ENCODE data around the gene ZSCAN25.
"Not testable (repeated sequence)": the region's sequence is repeated elsewhere in the genome, so short reads cannot be mapped to it uniquely, and the experiment has no call there.

ZSCAN25 gene

DNA sequence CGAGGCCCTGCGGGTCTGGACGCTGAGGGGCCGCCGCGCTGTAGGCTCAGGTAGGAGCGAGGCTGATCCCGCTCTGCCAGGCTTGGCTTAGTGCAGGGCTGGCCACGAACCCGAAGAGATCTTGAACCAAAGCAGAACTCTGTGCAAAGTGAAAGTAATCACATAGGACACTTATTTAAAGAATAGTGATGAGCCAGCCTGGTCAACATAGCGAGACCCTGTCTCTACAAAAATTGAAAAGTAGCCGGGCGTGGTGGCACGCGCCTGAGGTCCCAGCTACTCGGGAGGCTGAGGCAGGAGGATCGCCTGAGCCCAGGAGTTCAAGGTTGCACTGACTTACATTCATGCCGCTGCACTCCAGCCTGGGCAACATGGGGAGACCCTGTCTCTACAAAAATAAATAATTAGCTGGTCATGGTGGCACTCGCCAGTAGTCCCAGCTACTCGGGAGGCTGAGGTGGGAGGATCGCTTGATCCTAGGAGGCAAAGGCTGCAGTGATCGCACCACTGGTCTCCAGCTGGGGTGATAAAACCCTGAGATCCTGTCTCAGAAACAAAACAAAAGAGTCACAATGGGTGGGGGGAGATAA is 541 bp downstream of the ZSCAN25 start:
- DNase-seq (ENCODE audit: low read depth), result no peak

DNA sequence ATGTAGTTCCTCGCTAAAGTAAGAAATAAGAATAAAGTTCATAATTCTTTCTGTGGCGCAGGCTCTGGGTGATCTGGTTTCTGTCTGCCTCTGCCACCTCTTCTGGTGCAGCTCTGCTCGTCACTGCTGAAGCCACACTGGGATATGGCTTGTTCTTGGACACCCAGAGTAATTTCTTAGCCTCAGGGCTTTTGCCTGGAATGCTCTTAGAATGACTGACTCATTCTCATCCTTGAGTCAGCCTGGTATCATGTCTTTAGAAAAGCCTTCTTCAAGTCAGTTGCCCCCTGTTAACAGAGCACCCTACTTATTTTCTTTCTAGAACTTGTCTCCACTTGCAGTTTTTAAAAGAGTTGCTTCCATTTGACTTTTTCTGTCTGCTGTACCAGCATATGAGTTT is 2.0 kb downstream of the ZSCAN25 start:
- peak; percentile 98 for DNase-seq (ENCODE audit: low read depth)

DNA sequence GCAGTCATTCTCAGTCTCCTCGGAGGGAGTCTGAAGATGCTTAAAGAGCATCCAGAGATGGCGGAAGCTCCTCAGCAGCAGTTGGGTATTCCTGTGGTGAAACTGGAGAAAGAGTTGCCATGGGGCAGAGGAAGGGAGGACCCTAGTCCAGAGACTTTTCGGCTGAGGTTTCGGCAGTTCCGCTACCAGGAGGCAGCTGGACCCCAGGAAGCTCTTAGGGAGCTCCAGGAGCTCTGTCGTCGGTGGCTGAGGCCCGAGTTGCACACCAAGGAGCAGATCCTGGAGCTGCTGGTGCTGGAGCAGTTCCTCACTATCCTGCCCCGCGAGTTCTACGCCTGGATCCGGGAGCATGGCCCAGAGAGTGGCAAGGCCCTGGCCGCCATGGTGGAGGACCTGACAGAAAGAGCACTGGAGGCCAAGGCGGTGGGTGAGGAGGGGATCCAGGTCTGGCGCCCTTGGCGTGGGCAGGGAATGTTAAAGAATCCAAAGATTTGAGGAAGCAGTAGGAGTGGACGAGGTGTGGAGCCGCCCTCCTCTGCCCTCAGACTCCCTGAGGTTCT is 2.9 kb downstream of the ZSCAN25 start:
- DNase-seq (ENCODE audit: low read depth), result no peak

DNA sequence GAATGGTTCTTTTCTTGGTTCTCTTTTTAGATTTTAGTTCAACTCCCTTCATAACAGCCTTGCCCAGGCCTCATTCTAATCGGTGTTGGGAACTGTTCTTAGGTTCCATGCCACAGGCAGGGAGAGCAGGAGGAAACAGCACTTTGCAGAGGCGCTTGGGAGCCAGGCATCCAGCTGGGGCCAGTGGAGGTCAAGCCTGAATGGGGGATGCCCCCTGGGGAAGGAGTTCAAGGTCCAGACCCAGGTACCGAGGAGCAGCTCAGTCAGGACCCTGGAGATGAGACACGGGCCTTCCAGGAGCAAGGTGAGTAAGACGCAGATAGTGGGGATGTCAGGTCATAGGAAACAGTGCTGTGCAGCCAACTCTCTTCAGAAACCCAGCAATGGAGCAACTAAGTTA is 4.5 kb downstream of the ZSCAN25 start:
- no peak for DNase-seq (ENCODE audit: low read depth)

DNA sequence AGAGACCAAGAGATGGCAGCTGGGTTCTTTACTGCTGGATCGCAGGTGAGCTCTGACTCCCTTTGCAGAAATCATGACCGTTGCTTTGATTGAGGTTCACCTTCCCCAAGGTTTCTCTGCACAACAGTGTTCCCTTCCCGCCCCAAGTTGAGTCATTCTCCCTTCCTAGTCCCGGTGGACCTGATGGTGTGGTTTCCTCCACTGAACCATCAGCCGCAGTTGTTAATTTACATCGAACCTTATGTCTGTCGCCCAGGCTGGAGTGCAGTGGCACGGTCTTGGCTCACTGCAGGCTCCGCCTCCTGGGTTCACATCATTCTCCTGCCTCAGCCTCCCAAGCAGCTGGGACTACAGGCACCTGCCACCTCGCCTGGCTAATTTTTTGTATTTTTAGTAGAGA is 5.8 kb downstream of the ZSCAN25 start:
- DNase-seq (ENCODE audit: low read depth), result no peak

DNA sequence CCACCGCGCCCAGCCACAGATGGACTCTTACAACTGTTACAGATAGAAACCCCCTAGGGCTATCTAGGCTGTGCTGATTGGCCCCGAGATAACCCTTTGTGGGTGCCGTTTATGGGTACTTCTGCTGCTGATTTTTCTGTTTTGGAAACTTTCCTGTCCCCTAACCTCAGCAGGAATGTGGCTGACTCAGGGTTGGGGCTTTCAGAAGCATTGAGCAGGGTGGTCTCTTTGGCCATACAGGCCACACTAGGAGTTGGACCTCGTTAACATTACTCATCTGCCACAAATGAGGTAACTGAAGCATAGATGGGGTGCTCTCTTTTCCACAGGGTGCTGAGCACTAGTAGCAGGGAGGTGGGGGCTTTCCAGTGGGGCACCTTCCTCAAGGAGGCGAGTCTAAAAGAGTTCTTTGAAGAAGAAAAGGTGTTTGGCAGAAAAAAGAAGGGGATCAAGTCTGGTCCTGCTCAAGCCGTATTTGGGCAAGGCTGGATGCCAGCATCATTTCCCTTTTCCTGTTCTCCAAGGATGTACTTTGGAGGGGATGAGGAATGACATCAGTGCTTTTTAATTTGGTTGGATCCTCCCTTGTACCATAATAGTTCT is 6.4 kb downstream of the ZSCAN25 start:
- peak; percentile 60 for DNase-seq (ENCODE audit: low read depth)

DNA sequence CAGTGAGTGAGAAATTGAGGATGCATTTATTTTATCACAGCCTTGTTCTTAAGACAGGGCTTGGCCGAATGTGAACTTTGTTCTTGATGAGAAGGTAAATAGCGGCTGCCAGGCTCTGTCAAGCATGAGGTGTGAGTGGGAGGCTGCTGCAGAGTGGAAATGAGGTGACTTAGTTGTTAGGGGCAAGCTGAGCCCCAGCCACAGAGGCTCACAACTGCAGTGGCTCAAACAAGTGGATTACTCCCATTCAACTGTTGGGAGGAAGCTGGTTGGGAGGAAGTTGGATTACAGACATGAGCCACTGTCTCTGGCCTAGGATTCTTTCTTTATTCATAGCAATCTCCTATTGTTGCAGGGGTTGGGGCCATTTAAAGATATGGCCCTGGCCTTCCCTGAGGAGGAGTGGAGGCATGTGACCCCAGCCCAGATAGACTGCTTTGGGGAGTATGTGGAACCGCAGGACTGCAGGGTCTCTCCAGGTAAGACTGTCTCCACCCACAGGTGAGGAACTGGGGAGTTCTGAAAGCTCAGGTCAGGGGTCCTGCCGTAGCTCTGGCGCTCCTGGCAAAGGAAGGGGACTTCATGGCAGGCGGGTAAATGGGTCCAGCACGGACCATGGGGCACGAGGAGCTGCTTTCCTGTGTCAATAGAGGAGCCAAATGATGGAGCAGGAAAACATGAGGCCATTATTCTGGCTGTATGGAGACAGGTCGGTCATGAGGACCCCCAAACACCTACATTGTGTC is 7.1 kb downstream of the ZSCAN25 start:
- no peak for DNase-seq (ENCODE audit: low read depth)

DNA sequence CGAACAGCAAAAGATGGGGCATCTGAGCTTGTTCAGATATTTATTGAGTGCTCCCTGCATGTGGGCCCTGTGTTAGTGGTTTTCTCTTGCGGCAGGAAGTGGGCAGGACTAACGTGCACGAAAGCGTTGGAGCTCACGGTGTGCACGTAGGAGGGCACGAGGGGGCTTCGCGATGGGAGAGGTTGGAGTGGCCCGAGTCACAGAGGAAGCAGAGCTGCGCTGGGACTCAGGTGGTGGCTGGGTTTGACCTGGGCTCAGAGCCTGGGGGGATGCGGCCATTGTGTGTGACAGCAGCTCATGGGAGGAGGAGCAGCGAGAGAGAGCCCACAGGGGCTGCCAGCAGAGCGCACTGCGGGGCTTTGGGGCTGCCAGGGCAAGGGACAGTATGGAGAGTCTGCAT is 7.7 kb downstream of the ZSCAN25 start:
- no peak for DNase-seq (ENCODE audit: low read depth)

DNA sequence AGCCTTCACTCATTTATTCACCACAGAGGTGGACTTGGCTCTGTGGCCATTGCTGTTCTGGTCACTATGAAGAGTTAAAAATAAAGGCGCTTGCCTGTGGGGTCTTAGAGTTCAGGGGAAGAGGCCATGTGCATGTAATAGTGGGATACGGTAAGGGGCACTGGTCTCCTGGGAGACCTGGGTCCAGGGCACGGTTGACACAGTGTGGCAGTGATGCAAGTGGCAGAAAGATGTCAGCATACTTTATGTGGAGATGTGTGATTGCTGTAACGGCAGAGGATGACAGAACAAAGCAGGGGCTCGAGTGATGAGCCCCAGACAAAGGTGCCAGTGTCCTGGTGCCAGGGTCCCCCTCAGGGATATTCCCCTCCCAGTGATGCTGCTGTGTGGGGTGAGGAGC is 8.6 kb downstream of the ZSCAN25 start:
- no peak for DNase-seq (ENCODE audit: low read depth)

DNA sequence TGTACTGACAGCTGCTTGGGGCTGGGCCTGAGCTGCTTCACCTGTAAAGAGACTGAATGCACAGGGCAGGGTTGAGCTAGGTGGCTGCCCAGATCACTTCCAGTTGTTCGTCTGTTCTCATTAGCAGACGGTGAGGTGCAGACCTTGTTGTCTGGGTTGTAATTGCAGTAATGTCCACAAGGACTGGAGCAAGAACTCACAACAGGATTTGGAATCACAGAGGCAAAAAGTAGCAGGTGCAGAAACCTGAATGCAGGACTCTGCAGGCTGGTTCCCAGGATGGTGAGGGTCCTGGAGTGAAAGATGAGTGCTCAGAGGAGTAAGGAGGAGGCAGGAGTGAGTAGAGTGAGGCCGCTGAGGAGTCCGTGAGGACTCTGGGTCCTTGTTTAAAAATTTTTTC is 9.2 kb downstream of the ZSCAN25 start:
- DNase-seq (ENCODE audit: low read depth), result no peak

DNA sequence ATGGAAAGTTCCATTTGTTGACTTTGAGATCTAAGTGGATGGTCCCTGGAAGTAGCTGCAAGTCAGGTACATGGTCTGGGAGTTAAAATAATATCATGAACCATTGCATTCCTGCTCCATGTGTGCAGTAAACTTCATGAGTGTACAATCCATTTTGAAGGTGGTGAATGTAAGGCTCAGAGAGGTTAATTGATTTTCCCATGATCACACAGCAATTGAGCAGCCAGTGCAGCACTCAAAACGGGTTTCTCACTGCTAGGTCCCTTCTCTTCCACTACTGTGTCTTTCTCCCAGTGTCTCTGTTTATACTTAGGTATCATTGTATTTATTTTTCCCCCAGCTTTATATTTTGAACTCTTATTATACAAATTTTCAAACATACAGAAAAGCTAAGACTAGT is 9.9 kb downstream of the ZSCAN25 start:
- DNase-seq (ENCODE audit: low read depth), result no peak

DNA sequence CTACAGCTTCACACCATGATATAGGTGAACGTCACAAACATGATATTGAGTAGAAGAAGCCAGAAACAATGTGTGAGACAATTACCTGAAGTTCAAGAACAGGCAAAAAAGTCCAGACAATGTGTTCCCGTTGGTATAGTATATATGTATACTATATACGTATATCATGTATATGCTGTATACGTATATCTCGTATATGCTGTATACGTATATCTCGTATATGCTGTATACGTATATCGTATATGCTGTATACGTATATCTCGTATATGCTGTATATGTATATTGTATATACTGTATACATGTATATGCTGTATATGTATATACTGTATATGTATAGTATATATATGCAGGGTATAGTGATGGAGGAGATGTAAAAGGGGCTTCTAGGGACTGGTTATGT is 10.8 kb downstream of the ZSCAN25 start:
- no peak for DNase-seq (ENCODE audit: low read depth)

DNA sequence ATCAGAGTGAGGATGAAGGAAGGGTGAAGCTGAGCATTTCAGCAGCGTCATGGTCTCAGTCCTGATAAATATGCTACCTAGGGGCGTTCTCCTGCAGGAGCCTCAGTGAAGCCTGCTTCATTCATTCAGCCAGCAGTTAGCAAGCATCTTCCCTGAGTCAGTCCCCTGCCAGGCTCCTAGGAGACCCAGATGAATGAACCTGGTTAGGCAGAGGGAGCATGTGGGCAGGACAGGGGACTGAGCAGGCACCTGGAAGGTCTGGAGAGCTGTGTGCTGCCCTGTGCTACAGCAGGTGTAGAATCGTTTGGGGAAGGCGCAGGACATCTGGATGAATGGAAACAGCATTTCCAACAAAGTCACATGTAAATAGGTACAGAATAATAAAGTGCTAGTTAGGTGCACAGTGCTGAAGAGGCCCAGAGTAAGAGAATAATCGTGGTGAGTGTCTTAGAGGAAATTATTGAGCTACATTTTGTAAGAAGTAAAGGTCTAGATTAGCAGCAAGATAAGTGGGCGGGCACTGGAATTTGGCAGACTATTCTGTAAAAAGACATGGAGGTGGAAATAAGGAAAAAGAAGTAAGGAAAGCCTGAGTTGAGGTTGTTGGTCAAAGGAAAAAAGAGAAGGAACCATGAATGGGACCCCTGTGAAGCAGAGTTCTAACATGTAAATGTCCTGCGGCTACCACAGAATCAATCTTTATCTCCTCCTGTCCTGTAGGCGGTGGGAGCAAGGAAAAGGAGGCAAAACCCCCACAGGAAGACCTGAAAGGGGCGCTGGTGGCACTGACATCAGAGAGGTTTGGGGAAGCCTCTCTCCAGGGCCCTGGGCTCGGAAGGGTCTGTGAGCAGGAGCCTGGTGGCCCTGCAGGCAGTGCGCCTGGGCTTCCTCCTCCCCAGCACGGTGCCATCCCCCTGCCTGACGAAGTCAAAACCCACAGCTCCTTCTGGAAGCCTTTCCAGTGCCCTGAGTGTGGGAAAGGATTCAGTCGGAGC is 12.0 kb downstream of the ZSCAN25 start:
- no peak for DNase-seq (ENCODE audit: low read depth)

DNA sequence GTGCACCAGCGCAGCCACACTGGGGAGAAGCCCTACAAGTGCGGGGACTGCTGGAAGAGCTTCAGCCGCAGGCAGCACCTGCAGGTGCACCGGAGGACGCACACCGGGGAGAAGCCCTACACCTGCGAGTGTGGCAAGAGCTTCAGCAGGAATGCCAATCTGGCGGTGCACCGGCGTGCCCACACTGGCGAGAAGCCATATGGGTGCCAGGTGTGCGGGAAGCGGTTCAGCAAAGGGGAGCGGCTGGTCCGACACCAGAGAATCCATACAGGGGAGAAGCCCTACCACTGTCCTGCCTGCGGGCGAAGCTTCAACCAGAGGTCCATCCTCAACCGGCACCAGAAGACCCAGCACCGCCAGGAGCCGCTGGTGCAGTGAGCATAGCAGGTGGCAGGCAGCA is 12.9 kb downstream of the ZSCAN25 start:
- no peak for DNase-seq (ENCODE audit: low read depth)

DNA sequence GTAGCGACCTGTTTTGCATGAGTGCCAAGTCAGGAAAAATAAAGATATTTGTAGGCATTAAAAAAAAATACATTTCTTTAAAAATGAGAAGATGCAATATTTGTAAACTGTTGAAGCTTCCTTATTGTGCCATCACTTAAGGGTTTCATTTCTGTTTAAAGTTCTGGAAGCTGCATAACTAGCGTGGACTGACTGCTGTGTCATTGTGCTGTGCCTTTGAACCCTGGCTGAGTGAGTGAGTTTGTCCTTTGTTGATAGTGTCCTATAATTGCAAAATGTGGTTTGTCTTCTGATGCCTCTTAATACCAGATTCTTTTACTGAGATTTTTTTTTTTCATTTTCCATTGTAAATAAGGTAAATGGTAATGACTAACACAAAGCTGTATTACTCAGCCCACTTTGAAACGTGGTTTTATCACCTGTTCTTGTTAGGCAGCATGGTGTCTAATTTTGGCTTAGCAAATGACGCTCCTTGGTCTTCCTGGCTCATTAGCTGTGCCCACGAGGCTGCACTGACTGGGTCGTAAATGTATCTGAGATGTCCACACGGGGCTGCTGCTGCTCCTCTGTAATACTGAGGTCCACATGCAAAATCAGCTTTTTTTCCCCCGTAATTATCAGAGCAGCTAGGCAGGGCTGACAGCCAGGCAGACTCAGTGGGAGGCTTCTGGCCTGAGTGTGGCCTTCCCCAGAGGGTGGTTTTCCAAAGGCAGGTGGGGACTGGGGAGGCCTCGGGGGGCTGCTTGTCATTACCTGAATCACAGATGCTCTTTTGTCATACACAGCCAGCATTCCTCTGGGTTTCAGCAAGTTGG is 14.8 kb downstream of the ZSCAN25 start:
- DNase-seq (ENCODE audit: low read depth), result peak; percentile 16

DNA sequence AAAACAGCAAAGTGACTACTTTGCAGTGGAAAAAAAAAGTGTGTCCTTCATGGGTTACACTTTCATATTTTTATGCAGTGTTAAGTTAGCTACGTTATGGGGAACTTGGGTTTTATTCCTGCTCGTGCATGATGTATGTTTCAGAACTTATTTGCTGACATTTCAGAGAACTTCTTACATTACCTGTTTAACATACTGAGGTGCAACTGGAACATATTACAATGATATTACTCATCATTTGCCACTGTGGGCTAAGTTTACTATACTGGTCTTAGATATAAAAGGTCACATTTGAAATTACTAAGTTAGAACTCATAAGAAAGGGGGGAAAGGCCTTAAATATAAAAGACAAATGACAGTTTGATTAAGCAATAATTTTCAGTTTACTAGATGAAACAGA is 20.7 kb downstream of the ZSCAN25 start:
- not testable (repeated sequence) for DNase-seq (ENCODE audit: low read depth)

DNA sequence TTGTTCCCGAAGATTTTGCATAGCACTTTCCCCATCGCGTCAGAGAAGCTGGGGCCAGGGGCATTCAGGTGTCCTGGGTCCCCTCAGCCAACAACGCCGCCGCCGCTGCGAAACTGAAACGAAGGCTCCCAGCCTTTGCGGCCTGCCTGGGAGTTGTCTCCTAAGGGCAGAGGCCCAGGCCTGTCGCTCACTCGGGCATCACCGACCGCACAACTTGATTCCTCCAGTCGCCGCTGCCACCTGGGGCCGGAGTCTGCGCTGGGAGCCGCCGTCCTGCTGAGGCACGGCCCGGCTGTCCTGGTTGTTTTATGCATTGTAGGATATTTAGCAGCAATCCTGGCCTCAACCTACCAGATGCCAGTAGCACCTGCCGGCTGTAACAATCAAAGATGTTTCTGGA is 22.0 kb downstream of the ZSCAN25 start:
- no peak for DNase-seq (ENCODE audit: low read depth)

DNA sequence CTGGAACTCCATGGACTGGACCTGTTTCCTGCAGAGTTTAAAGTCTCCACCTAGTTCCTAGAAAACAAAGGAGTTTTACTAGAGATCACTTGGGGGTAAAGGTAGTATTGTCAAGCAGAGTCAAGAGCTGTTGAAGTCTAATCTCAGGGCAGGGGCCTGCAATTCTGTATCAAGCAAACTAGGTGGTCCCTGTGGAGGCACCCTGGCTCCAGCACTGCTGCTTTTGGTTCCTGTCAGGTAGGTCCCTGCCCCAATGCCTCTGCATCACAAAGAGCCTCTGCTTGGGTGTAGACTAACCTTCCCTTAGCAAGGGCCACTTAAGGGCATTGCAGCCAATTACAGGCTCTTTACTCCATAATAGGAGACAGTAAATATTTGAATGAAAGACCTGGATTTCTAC is 22.5 kb downstream of the ZSCAN25 start:
- no peak for DNase-seq (ENCODE audit: low read depth)

DNA sequence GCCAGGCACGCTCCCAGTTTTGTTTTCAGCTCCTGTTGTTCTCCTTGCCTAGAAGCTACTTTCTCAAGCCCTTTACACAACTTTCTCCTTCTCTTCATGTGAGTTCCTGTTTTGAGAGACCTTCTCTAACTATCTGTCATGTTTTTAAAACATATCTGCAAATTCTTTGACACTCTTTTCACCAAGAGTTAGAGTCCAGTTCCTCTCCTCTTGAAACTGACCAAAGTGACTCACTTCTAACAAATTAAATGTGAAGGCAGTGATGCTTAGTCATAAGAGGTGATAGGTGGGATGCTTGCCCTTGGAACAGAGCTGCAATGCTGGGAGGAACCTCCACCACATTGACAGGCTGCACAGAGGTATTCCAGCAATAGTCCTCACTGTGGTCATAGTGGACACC is 25.3 kb downstream of the ZSCAN25 start:
- DNase-seq (ENCODE audit: low read depth), result peak; percentile 31

DNA sequence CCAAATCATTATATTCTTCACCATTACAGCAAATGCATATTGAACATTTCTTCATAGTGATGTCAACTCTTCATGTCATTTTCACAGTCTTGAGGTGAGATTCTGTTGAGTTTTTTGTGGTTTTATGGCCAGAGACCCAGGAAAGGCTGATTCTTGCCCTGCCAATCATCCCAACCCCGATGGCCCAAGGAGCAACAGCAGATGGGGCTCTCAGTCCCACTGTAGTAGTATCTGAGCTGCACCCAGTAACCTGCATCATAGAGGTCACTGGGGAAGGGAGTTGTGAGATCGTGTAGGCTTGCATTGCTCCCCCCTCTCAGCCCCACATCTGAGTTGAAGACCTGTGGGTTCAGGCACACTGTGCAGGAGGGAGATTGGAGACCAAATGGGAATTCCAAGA is 26.7 kb downstream of the ZSCAN25 start:
- DNase-seq (ENCODE audit: low read depth), result no peak

DNA sequence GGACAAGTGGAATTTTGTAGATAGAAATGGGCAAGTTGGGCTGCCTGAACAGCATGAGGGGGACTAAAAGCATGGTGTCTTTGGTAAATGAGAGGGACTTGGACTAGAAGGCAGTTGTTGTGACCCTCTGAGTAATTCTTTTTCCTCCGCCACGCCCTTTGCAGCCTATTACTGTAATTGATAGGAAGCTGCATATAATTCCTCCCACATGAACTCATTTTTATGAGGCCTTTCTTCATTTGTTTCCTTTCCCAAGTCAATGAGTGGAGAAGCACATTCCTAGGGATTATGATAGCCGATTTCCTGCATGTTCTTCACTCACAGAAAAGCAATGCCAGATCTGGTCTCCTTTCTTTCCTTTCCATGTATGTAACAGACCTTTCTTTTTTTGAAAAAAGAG is 27.7 kb downstream of the ZSCAN25 start:
- no peak for DNase-seq (ENCODE audit: low read depth)

Measured in ELR (cell line).